Measurements from ENCODE around the gene S100A16.

- TF ChIP-seq SMC3 (IDR thresholded peaks at IDR 0.05) (no peak), CTCF (IDR thresholded peaks at IDR 0.05) (no peak), EP300 (IDR thresholded peaks at IDR 0.05) (no peak), EHMT2 (IDR thresholded peaks at IDR 0.05; ENCODE audit: low read depth) (no peak), PHF8 (IDR thresholded peaks at IDR 0.05; ENCODE audit: borderline replicate concordance, low read depth) (no peak), JUN (IDR thresholded peaks at IDR 0.05) (no peak), POLR2AphosphoS2 (conservative IDR thresholded peaks at IDR 0.05; ENCODE audit: low read length) (no peak), RCOR1 (IDR thresholded peaks at IDR 0.05; ENCODE audit: low read depth, low read length) (no peak), POLR2A (IDR thresholded peaks at IDR 0.05; ENCODE audit: low read length) (no peak), MAFK (IDR thresholded peaks at IDR 0.05; ENCODE audit: partially characterized antibody) (no peak), ESRRA (IDR thresholded peaks at IDR 0.05; ENCODE audit: borderline replicate concordance, low read length) (no peak), GATA3 (IDR thresholded peaks at IDR 0.05; ENCODE audit: borderline replicate concordance) (no peak), RAD21 (conservative IDR thresholded peaks at IDR 0.05 in 1 of 2, IDR thresholded peaks at IDR 0.05 in 1 of 2) (no peak), KDM5A (IDR thresholded peaks at IDR 0.05) (no peak)
Measured at GRCh38 chr1:153570874-153571273, 42.1 kb downstream of the S100A16 start.

Measured in A549 (cell line).